Neuronal stem cell (in vitro differentiated cells): ENCODE data around the gene OMP.

ENCODE experiments used
- DNase-seq: peaks from one replicate; pipeline ENCODE4 v3.0.0-alpha.2; 2013; ENCODE audit warnings: low spot score
- H2AFZ ChIP-seq: one replicate; pipeline ENCODE4 v1.6.1; 2013; ENCODE audit warnings: mild to moderate bottlenecking, low read length, inconsistent platforms
- H2AK5ac ChIP-seq: 2 replicates; pipeline ENCODE4 v1.6.1; 2013; ENCODE audit warnings: low read depth, mild to moderate bottlenecking, inconsistent platforms, low read length, moderate library complexity, mixed read lengths
- H2BK120ac ChIP-seq: 2 replicates; pipeline ENCODE4 v1.6.1; 2013; ENCODE audit warnings: low read depth, mild to moderate bottlenecking, inconsistent platforms, low read length, moderate library complexity, mixed read lengths
- H2BK12ac ChIP-seq: one replicate; pipeline ENCODE4 v1.6.1; 2013; ENCODE audit warnings: low read length, inconsistent platforms
- H2BK15ac ChIP-seq: 2 replicates; pipeline ENCODE4 v1.6.1; 2013; ENCODE audit warnings: mild to moderate bottlenecking, low read length, inconsistent platforms, mixed read lengths
- H2BK5ac ChIP-seq: one replicate; pipeline ENCODE4 v1.6.1; 2013; ENCODE audit warnings: inconsistent platforms, mild to moderate bottlenecking, low read length, moderate library complexity
- H3K14ac ChIP-seq: one replicate; pipeline ENCODE4 v1.6.1; 2013; ENCODE audit warnings: low read length, inconsistent platforms
- H3K18ac ChIP-seq: 2 replicates; pipeline ENCODE4 v1.6.1; 2013; ENCODE audit warnings: low read length, inconsistent platforms
- H3K23ac ChIP-seq: 2 replicates; pipeline ENCODE4 v1.6.1; 2013; ENCODE audit warnings: low read depth, mild to moderate bottlenecking, mixed read lengths, low read length, inconsistent platforms; ENCODE audit not compliant: poor library complexity
- H3K27ac ChIP-seq: replicated peaks from 3 replicates; pipeline ENCODE4 v1.5.1; 2013; ENCODE audit warnings: low read length, inconsistent platforms
- H3K27me3 ChIP-seq, 3 experiments: 2 replicates each; pipeline ENCODE4 v1.6.1; 2013; ENCODE audit warnings: low read length in 3 of 3, mild to moderate bottlenecking in 2 of 3, inconsistent platforms in 1 of 3, low read depth in 1 of 3, mixed read lengths in 1 of 3, moderate library complexity in 1 of 3; ENCODE audit not compliant: control insufficient read depth in 3 of 3, insufficient read depth in 3 of 3
- H3K36me3 ChIP-seq, 2 donors: replicated peaks in 1 of 2; 2 replicates each; pipeline ENCODE4 v1.6.1; 2013; ENCODE audit warnings: low read length in 2 of 2; ENCODE audit not compliant: control insufficient read depth in 2 of 2, insufficient read depth in 2 of 2
- H3K4ac ChIP-seq: 2 replicates; pipeline ENCODE4 v1.6.1; 2013; ENCODE audit warnings: inconsistent platforms, mild to moderate bottlenecking, low read length, moderate library complexity
- H3K4me1 ChIP-seq, 2 donors: 1 replicate in 1 of 2; 2 replicates in 1 of 2; pipeline ENCODE4 v1.6.1; 2013; ENCODE audit warnings: low read length in 2 of 2, low read depth in 1 of 2; ENCODE audit not compliant: control insufficient read depth in 2 of 2, insufficient read depth in 1 of 2
- H3K4me2 ChIP-seq: one replicate; pipeline ENCODE4 v1.6.1; 2013; ENCODE audit warnings: mild to moderate bottlenecking, low read length, inconsistent platforms; ENCODE audit not compliant: insufficient read depth, poor library complexity, severe bottlenecking
- H3K4me3 ChIP-seq, 2 donors: 2 replicates each; pipeline ENCODE4 v1.5.1; 2013; ENCODE audit warnings: low read length in 2 of 2, mild to moderate bottlenecking in 2 of 2, inconsistent platforms in 1 of 2, moderate library complexity in 1 of 2
- H3K79me1 ChIP-seq: one replicate; pipeline ENCODE4 v1.6.1; 2013; ENCODE audit warnings: low read depth, mild to moderate bottlenecking, inconsistent platforms, low read length, moderate library complexity
- H3K9ac ChIP-seq: one replicate; pipeline ENCODE4 v1.6.1; 2013; ENCODE audit warnings: mild to moderate bottlenecking, low read depth, low read length, inconsistent platforms; ENCODE audit not compliant: poor library complexity
- H3K9me3 ChIP-seq, 2 donors: replicated peaks in 1 of 2; 2 replicates each; pipeline versions ENCODE3 to v1.6.1; 2013; ENCODE audit warnings: low read length in 2 of 2, mild to moderate bottlenecking in 2 of 2, inconsistent platforms in 1 of 2, low read depth in 1 of 2, mixed read lengths in 1 of 2, moderate library complexity in 1 of 2; ENCODE audit not compliant: control insufficient read depth in 2 of 2, insufficient read depth in 1 of 2
- H4K8ac ChIP-seq: one replicate; pipeline ENCODE4 v1.6.1; 2013; ENCODE audit warnings: low read depth, mild to moderate bottlenecking, inconsistent platforms, low read length, moderate library complexity
- H4K91ac ChIP-seq: one replicate; pipeline ENCODE4 v1.6.1; 2013; ENCODE audit warnings: low read length, low read depth, mild to moderate bottlenecking, inconsistent platforms; ENCODE audit not compliant: poor library complexity
- WGBS, 2 donors: extraction: QIAGEN DNeasy Blood & Tissue Kit; methylation state at CpG; one replicate each; pipeline ENCODE4 v1.1.7; 2013; ENCODE audit warnings: missing lambda C conversion rate in 2 of 2, mixed read lengths in 1 of 2; ENCODE audit not compliant: insufficient read length in 2 of 2, insufficient replicate concordance in 1 of 2; ENCODE audit errors: extremely low coverage in 2 of 2; 5-methylcytosine and 5-hydroxymethylcytosine counted together

The OMP gene

GRCh38 chr11:77086521-77087472, 15.8 kb upstream of the OMP start:
- Histone ChIP-seq H4K91ac (no peak overlapping the region), H2BK15ac (no peak overlapping the region), H3K79me1 (no peaks in the 10 kb centered on the region), H2BK12ac (peak overlapping the region; percentile 50), H2AFZ (no peak overlapping the region), H3K27ac (no peak overlapping the region), H3K18ac (no peak overlapping the region), H3K9me3 (no peaks in the 10 kb centered on the region), H3K23ac (no peak overlapping the region), H2BK120ac (no peak overlapping the region), H3K4me1 (peaks cover 4 to 6% of the 10 kb centered on the region in 2 donors), H3K36me3 (peaks cover 0 to 73% of the 10 kb centered on the region in 2 donors), H3K4me2 (no peak overlapping the region), H3K9ac (peak overlapping the region; percentile 25), H3K27me3 (peaks cover 0 to 1% (median 0%) of the 10 kb centered on the region in 3 experiments), H2BK5ac (no peak overlapping the region), H3K4ac (peak overlapping the region; percentile 79), H3K14ac (peak overlapping the region; percentile 57), H2AK5ac (no peak overlapping the region), H4K8ac (no peak overlapping the region), H3K4me3 (no peak overlapping the region)
- no CpG with 5 or more reads among the region's 23 CpGs for WGBS, 2 donors
- DNase-seq, result no peak

GRCh38 chr11:77087723-77088225, 14.9 kb upstream of the OMP start:
- Histone ChIP-seq H3K4ac (no peak overlapping the region), H2AFZ (no peak overlapping the region), H3K4me3 (no peak overlapping the region), H2BK120ac (no peak overlapping the region), H3K9me3 (no peaks in the 10 kb centered on the region), H3K27me3 (peaks cover 0 to 1% (median 0%) of the 10 kb centered on the region in 3 experiments), H3K79me1 (no peaks in the 10 kb centered on the region), H3K9ac (no peak overlapping the region), H3K27ac (no peak overlapping the region), H3K36me3 (peaks cover 0 to 73% of the 10 kb centered on the region in 2 donors), H3K18ac (no peak overlapping the region), H3K23ac (no peak overlapping the region), H2AK5ac (no peak overlapping the region), H4K91ac (no peak overlapping the region), H2BK15ac (no peak overlapping the region), H4K8ac (no peak overlapping the region), H2BK12ac (no peak overlapping the region), H3K14ac (no peak overlapping the region), H3K4me2 (no peak overlapping the region), H2BK5ac (no peak overlapping the region), H3K4me1 (peaks cover 4 to 6% of the 10 kb centered on the region in 2 donors)
- DNase-seq, result no peak
- no CpG with 5 or more reads among the region's 9 CpGs for WGBS, 2 donors

- Histone ChIP-seq H3K36me3 (peaks cover 0 to 79% of the 10 kb centered on the region in 2 donors), H3K4ac (no peak overlapping the region), H3K9ac (no peak overlapping the region), H2AFZ (no peak overlapping the region), H3K4me2 (no peak overlapping the region), H2AK5ac (no peak overlapping the region), H3K18ac (no peak overlapping the region), H2BK12ac (no peak overlapping the region), H4K91ac (no peak overlapping the region), H3K27me3 (peaks cover 0 to 1% (median 0%) of the 10 kb centered on the region in 3 experiments), H2BK120ac (no peak overlapping the region), H3K4me3 (no peak overlapping the region), H3K4me1 (peaks cover 4 to 6% of the 10 kb centered on the region in 2 donors), H3K79me1 (no peaks in the 10 kb centered on the region), H3K23ac (no peak overlapping the region), H4K8ac (no peak overlapping the region), H3K27ac (no peak overlapping the region), H3K14ac (no peak overlapping the region), H2BK15ac (no peak overlapping the region), H2BK5ac (no peak overlapping the region), H3K9me3 (no peaks in the 10 kb centered on the region)
- no CpG with 5 or more reads among the region's 11 CpGs for WGBS, 2 donors
- no peak for DNase-seq
These were observed 14.2 kb upstream of the OMP start for GRCh38 chr11:77088236-77089003.
